ENCODE data around the gene SH3BP1. TPM values are rescaled to one million over a fixed set of nuclear protein-coding genes. Genes with fewer than 3 reads are reported as not detected.

The SH3BP1 gene
- total and polyA plus RNA-seq, 9 of the 15 experiments (the other 6 are each of a cell fraction or from before 2014, with no cell fraction given) = 0.10 to 36.2 (median 10.4) TPM

- intact Hi-C loops (cut with micrococcal nuclease) (no loop called here), in situ Hi-C loops (cut with MboI) (no loop called here)
- Histone ChIP-seq H3K4me1 (replicated peaks in 1 of 2; ENCODE audit: control insufficient read depth in 2 of 2, insufficient read depth in 2 of 2, low read length in 2 of 2) (peaks cover 20 to 27% of the 10 kb centered on the region in 2 experiments), H3K4me3 (peak overlapping the region; percentile 63), H3K9me3 (replicated peaks; ENCODE audit: control insufficient read depth, insufficient read depth, low read depth, low read length) (no peaks in the 10 kb centered on the region), H3K9ac (ENCODE audit: insufficient read depth in 1 of 2, low read depth in 2 of 2, low read length in 2 of 2) (peak overlapping the region; percentile 85 to 97), H3K79me2 (ENCODE audit: control insufficient read depth, insufficient read depth, low read length) (peaks cover 55% of the 10 kb centered on the region), H4K20me1 (replicated peaks; ENCODE audit: control insufficient read depth, insufficient read depth, low read length) (peaks cover 17% of the 10 kb centered on the region), H3K9me1 (ENCODE audit: control insufficient read depth, insufficient read depth, low read length) (peaks cover 4% of the 10 kb centered on the region), H3K27me3 (ENCODE audit: control insufficient read depth in 2 of 2, insufficient read depth in 2 of 2, low read length in 2 of 2) (no peaks in the 10 kb centered on the region), H3K4me2 (ENCODE audit: insufficient read depth, low read length) (peak overlapping the region; percentile 92), H3K36me3 (ENCODE audit: control insufficient read depth, insufficient read depth, low read length) (peaks cover 34% of the 10 kb centered on the region; the same call in 2 of the 3 replicates), H2AFZ (ENCODE audit: low read depth, low read length) (no peak overlapping the region), H3K27ac (ENCODE audit: extremely low read depth, low read depth, low read length) (peak overlapping the region; percentile 88)
- POLR2A ChIA-PET = interaction anchor here (0.7 to 1.7 kb wide), 7 partner anchors 14 to 117 kb away, joined by 3 to 12 read pairs (median 3); partner anchors contain the start of genes GGA1 and LGALS1
- DNase-seq (ENCODE audit: extremely low read depth in 1 of 4, low spot score in 3 of 4) (peak in 3 of 4 experiments; percentile 38 to 55 (median 50)), FAIRE-seq (no peak), ATAC-seq (no peak)
- BruUV-seq (replicated peaks) = TSS peak; percentile 67
- CTCF ChIA-PET (ENCODE audit: low intra/inter-chr PET ratio) = no interaction called here
- under 1% methylated on average over 48 of the region's 68 CpGs for WGBS (ENCODE audit: insufficient coverage, low coverage, missing lambda C conversion rate)
- peak; percentile 93 for TF ChIP-seq ZKSCAN1 (IDR thresholded peaks at IDR 0.05; ENCODE audit: low read depth, low read length)
- TF ChIP-seq KAT8 (IDR thresholded peaks at IDR 0.05; ENCODE audit: low read depth) = no peak
- peak; percentile 73 to 81 for TF ChIP-seq NRF1 (conservative IDR thresholded peaks at IDR 0.05 in 1 of 2, IDR thresholded peaks at IDR 0.05 in 1 of 2)
- 0 out of 2 replicates have a peak, but pooled peaks have one; percentile 6 for TF ChIP-seq SMAD4 (CRISPR knock-in tag; conservative IDR thresholded peaks at IDR 0.05)
- TF ChIP-seq KDM5B (IDR thresholded peaks at IDR 0.05; ENCODE audit: insufficient replicate concordance, low read depth, low read length) = peak; percentile 11
- 0 out of 2 replicates have a peak, but pooled peaks have one; percentile 5 for TF ChIP-seq MTA3 (IDR thresholded peaks at IDR 0.05; ENCODE audit: borderline replicate concordance)
- TF ChIP-seq SAFB (IDR thresholded peaks at IDR 0.05; ENCODE audit: borderline replicate concordance, low read depth, low read length) = peak; percentile 60
- no peak for TF ChIP-seq ARHGAP35 (IDR thresholded peaks at IDR 0.05; ENCODE audit: partially characterized antibody)
- no peak for TF ChIP-seq ZNF584 (CRISPR knock-in tag; IDR thresholded peaks at IDR 0.05; ENCODE audit: low read depth)
- TF ChIP-seq TFAP4 (CRISPR knock-in tag; IDR thresholded peaks at IDR 0.05; ENCODE audit: borderline replicate concordance) = peak; percentile 22; the same call in 1 of the 2 replicates
Measured at GRCh38 chr22:37659066-37659896, 19.8 kb downstream of the SH3BP1 start.
